GM19463 (cell line): ENCODE results near the gene BRPF3.
"Not testable (repeated sequence)": the region's sequence is repeated elsewhere in the genome, so short reads cannot be mapped to it uniquely, and the experiment has no call there.

Experiments used
- ATAC-seq: cut with Tn5 transposase; IDR thresholded peaks from one replicate; pipeline ENCODE4 v1.9.1; 2021; ENCODE audit warnings: mild to moderate bottlenecking, moderate library complexity; ENCODE audit not compliant: unreplicated experiment

Gene BRPF3

DNA sequence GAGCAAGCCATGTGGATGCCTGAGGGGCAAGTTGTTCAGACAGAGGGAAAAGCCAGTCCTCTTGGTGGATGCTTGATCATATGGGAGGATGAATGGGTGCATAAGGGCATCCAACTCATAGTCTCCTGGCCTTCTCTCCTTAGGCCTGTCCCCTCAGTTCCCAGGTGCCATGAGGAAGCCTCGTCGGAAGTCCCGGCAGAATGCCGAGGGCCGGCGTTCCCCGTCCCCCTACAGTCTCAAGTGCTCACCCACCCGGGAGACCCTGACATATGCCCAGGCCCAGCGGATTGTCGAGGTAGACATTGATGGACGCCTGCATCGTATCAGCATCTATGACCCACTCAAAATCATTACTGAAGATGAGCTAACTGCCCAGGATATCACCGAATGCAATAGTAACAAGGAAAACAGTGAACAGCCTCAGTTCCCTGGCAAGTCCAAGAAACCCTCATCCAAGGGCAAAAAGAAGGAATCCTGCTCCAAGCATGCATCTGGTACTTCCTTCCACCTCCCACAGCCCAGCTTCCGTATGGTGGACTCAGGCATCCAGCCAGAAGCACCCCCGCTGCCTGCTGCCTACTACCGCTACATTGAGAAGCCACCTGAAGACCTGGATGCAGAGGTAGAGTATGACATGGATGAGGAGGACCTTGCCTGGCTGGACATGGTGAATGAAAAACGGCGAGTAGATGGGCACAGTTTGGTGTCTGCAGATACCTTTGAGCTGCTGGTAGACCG is 3.8 kb downstream of the BRPF3 start:
- no peak for ATAC-seq

DNA sequence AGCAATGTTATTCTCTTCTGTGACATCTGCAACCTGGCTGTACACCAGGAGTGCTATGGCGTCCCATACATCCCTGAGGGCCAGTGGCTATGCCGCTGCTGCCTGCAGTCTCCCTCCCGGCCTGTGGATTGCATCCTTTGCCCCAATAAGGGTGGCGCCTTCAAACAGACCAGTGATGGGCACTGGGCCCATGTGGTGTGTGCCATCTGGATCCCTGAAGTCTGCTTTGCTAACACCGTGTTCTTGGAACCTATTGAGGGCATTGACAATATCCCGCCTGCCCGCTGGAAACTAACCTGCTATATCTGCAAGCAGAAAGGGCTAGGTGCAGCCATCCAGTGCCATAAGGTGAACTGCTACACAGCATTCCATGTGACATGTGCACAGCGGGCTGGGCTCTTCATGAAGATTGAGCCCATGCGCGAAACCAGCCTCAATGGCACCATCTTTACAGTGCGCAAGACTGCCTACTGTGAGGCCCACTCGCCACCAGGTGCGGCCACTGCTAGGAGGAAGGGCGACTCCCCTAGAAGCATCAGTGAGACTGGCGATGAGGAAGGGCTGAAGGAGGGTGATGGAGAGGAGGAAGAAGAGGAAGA is 4.6 kb downstream of the BRPF3 start:
- ATAC-seq = no peak

DNA sequence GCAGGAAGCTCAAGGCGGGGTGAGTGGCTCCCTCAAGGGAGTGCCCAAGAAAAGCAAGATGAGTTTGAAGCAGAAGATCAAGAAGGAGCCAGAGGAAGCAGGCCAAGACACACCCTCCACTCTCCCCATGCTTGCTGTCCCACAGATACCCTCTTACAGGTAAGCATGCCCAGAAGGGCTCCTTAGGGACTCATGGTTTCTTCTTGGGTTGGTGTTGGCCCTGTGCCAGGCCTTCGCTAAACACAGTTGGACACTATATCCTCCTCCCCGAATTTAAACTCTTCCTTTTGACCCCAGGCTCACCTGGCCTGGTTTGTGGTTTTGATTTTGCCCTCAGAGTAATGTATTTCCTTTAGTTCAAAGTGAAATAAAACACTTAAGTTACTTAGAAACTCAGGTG is 5.1 kb downstream of the BRPF3 start:
- no peak for ATAC-seq

DNA sequence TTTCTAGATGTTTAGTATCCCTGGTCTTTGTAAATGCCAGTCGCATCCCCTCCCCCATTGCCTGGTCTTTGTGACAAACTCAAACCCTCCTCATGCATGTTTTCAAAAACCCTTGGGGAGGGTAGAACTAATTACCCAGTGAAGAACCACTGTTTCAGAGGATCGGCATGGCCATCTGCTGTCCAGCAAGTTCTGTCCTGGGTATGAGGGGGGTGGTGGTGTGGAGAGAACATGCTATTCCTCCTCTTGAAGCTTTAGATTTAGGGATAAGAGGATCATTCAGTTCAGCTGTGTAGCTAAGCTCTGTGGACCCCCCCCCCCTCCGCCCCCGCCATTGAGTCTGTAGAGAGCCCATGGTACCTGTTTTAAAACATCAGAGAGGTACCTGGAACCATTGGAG is 5.6 kb downstream of the BRPF3 start:
- ATAC-seq = no peak

DNA sequence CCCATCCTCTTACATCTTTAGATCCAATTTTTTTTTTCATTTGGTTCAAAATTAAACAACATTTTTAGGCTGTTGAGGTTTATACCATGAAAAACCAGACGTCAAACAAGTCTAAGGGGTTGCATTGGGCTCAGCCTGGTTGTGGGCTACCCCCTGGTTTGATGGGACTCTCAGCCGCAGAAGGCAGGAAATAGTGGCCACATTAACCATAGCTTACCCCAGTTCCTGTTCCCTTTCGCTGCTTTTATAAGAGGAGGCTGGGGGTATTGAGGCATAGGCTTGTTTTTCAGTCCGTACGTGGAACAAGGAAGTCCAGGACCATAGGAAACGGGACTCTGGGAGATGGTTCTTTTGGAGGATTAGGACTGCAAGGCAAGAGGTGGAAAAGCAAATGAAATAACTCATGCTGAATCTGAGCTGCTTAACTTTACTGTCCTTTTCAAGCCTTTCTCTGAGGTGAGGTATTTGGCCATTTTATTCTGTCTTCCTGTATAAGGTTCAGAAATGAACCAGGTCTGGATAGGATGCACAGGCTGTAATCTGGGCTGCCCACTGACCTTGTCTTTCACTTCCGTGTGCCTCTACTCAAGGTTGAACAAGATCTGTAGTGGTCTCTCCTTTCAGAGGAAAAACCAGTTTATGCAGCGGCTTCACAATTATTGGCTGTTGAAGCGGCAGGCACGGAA is 7.7 kb downstream of the BRPF3 start:
- no peak for ATAC-seq

DNA sequence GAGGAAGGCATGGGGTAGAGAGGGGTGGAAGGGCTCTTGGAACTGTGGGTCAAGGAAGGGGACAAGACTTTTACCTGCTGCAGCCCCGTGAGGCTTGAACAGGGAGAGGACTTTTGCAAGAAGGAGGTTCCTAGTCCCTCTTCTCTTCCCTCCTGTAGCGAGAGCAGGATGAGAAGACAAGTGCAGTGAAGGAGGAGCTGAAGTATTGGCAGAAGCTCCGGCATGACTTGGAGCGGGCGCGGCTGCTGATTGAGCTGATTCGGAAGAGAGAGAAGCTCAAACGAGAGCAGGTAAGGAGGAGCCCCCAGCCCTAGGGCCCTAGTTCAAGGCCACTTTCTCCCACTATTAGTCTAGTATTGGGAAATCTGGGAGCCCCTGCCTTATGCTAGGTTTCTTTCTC is 10.6 kb downstream of the BRPF3 start:
- ATAC-seq = no peak

DNA sequence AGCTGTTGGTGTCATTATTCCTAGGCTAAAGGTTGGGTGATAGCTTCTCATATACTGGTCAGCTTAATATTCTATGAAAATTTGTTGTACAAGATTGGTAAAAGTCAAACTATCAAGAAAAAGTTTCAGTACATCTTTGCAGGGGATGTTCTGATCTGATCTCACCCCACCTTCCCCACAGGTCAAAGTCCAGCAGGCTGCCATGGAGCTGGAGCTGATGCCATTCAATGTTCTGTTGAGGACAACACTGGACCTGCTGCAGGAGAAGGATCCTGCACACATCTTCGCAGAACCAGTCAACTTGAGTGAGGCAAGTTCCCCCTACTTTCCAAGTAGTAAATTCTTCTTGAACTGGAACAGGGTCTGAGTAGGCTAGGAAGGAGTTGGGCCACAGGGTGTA is 13.1 kb downstream of the BRPF3 start:
- ATAC-seq = no peak

DNA sequence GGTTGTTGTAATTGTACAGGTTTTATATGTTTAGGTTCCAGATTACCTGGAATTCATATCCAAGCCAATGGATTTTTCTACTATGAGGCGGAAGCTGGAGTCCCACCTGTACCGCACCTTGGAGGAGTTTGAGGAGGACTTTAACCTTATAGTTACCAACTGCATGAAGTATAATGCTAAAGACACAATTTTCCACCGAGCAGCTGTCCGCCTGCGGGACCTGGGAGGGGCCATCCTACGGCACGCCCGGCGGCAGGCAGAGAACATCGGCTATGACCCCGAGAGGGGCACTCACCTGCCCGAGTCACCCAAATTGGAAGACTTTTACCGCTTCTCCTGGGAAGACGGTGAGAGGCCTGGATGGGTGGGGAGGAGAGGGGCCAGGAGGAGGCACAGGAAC is 13.6 kb downstream of the BRPF3 start:
- ATAC-seq = no peak

DNA sequence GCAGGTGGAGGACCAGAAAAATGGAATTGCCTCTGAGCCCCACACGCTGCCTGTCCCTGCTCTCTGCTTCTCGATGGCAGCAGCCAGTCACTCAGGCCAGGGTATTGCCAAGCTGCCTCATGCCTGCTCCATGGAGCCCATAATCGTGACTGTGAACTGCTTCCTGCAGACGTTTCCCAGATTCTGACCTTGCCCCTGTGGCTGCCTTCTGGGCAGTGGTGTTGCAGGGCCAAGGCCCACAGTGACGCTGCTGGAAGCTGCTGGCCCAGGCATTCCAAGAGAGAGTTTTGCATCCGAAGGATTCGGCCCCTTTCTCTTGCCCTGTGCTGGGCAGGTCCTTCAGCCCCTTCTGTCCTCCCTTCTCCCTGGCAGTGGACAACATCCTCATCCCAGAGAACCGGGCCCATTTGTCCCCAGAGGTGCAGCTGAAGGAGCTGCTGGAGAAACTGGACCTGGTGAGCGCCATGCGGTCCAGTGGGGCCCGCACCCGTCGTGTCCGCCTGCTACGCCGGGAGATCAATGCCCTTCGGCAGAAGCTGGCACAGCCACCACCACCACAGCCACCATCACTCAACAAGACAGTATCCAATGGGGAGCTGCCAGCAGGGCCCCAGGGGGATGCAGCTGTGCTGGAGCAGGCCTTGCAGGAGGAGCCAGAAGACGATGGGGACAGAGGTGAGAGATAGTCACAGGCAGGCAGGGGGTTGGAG is 14.5 kb downstream of the BRPF3 start:
- ATAC-seq = no peak

DNA sequence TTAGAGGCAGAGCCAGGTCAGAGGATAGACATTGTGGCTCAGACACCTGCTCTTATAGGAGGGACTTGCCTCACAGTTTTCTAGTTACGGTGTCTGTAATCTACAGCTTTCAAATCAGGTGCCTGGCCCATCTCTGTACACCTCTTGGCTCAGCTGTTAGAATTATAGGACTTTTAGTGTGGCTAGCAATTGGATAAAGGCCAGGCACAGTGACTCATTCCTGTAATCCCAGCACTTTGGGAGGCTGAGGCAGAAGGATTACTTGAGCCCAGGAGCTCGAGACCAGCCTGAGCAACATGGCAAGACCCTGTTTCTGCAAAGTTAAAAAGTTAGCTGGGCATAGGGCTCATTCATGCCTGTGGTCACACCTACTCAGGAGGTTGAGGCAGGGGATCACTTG is 20.0 kb downstream of the BRPF3 start:
- ATAC-seq = no peak

DNA sequence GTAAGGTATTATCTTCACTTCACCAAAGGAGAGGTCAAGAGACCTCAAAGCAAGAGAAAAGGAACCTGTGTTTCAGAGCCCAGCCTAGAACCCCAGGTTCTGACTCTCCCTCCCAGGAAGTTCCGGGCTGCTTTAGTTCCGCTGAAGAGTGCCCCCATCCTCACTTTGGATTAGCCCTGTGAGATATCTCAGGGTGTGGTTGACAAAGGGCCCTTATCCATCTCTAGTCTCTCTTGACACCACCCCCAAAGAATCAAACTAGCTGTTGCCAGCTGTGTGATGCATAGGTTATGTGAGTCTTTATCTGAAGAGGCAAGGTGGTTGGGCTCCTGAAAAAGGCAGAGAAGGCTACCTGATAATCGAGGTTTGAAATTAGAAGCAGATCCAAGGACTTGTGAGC is 20.6 kb downstream of the BRPF3 start:
- no peak for ATAC-seq

DNA sequence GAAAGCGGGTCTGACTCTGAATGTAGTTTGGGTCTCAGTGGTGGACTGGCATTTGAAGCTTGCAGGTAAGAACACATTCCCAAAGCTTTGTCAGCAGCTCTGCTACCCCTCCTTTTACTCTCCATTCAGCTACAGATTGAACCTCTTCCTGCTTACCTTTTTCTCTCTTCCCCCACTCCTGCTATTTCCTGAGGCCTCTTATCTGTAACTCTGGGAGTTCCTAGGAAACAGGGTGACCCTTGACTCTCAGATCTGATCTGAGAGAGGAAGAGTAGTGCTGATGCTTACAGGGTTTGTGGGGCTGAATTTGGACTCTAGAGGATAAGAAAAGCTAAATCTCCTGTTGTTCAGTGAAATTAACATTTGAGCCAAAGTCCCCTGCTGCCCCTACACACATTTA is 21.4 kb downstream of the BRPF3 start:
- ATAC-seq = no peak

DNA sequence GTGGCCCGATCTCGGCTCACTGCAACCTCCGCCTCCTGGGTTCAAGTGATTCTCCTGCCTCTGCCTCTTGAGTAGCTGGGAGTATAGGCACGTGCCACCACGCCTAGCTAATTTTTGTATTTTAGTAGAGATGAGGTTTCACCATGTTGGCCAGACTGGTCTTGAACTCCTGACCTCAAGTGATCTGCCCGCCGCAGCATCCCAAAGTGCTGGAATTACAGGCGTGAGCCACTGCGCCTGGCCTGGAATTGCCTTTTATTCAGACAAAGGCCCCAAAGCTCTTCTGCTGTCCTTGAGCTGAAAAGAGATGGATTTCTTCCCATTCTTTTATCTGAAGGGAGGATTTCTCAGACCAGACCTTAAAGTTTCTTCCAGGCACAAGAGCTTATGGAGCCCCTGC is 22.0 kb downstream of the BRPF3 start:
- ATAC-seq = not testable (repeated sequence)

DNA sequence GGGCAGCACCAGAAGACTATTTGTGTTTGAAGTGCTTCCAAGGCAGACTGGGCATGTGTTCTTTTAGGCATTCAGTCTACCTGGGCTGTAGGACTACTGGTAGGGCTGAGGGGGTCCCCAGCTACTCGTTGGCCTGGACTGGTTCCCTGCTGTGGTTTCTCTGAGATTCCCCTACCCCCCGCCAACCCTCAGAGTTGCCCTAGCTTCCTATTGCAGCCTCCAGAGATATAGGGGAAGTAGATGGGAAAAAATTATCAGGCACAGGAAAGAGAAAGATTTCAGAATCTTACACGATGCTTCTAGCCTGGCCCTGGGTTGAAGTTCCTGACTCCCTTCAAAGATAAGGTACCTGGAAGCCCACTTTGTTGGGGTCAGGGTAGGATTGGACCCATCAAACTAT is 22.5 kb downstream of the BRPF3 start:
- no peak for ATAC-seq

DNA sequence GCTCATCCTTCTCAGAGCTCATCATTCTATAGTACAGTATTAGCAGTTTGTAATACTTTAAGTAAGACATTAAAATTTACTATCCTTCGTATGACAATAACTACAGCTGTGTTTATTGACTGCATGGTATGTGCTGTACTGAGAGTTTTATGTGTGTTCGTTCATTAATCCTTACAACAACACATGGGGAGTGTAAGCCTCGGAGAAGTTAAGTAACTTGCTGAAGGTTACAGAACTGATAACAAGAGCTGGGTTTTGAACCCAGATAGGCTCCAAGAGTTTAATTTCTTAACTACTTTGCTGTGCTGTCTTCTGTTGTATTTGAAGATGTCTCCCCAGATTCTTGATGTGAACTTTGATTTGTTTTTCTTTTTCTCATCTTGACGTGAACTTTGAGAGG is 23.7 kb downstream of the BRPF3 start:
- no peak for ATAC-seq

DNA sequence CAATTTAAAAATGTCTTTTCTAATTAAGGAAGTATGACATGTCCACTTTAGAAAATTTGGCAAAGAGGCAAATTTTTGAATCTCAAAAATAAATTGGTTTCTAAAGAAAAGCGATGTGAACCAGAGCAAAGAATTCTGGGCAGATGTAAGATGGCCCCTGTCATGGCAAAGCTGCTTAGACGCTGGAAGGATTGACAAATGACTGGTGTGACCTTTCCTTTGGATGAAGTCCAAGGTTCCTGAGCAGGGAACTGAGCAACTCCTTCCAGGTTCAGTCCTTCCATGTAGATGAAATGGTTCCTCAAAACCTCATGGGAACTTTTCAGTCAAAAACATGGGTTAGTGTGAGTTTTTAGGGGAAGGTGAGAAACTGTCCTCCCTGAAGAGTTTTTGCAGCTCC is 25.1 kb downstream of the BRPF3 start:
- no peak for ATAC-seq

DNA sequence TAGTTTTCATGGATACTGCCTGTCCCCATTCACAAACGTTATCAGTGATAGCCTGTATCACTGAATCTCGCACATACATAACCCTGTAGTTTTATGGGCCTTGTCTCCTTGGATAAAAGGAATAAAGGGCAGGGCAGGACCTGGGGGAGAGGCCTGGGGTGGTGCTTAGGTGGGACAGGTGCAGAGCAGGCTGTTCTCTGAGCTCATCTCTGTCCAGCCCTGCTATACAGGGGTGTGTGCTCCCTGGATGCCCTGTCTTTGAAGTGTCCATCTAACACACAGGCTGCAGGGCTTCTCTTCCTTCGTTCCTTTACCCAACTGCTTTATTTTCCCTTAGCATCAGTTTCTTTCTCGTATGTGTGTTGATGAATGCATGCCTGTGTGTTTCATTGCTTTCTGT is 26.4 kb downstream of the BRPF3 start:
- ATAC-seq = no peak

DNA sequence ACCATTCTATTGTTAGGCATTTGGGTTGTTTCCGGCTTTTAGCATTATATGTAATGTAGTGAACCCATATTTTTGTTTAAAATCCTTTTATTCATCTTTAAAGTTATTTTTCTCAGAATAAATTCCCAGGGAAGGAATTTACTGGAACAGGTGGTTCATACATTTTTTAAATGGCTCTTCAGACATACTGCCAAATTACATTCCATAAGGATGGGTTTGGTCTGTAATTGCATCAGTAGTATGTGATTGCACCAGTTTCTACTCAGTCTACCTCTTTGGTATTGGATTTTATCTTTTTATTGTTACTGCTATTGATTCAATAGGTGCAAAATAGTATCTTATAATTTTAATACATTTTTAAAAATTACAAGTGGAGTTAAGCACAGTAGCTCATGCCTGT is 27.2 kb downstream of the BRPF3 start:
- ATAC-seq = no peak

DNA sequence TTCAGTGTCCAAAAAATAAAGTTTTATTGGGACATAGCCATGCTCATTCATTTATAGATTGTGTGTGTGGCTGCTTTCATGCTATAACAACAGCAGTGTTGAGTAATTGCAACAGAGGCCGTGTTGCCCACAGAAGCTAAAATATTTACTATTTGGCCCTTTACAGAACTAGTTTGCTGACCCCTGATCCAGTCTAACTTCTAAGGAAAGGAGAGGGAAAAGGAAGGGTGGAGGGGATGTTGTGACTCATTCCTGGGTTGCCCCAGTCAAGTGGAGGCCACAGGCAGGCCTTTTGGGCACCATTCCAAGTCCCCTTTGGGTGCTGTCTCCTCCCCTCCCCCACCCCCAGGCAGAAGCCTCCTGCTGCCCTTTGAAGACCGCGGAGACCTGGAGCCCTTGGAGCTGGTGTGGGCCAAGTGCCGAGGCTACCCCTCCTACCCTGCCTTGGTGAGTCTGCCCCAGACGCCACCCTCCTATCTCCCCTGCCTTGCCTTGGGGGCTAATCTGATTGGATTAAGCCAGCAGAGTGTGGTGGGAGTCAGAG is 28.4 kb downstream of the BRPF3 start:
- no peak for ATAC-seq

DNA sequence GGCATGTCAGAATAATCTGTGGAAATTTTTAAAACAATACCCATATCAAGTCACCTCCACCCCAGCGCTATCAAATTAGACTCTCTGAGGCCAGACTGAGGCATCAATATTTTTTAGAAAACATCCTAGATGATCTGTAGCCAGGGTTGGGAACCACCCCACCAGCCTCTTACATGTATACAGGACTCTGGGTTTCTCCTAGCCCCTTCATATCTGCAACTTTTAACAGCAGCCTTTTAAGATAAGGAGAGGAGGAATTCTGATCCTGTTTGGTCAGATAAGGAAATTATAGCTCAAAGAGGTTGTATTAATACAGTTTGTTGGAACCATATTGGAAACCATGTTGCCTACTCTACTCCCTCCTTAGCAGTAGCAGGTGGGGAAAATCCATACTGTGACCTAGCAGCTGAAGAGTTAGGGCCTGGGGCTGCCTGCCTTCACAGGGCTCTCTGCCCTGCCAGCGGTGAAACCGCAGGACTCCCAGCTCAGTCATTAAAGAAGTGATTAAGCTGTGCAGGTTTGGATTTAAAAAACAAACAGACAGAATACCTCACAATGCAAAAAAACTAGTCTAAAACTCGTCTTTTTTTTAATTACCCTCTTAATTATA is 30.0 kb downstream of the BRPF3 start:
- ATAC-seq = no peak
